Effector memory CD4-positive, alpha-beta T cell (primary cell): ENCODE data around the gene TTN.

Experiments
- DNase-seq, 3 donors: peaks; one replicate each; pipeline ENCODE4 v3.0.0-alpha.2; 2020
- H3K27ac ChIP-seq: 2 replicates; pipeline ENCODE4 v1.7.0; 2013; ENCODE audit warnings: mild to moderate bottlenecking, low read length, moderate library complexity; ENCODE audit not compliant: insufficient read depth, poor library complexity, severe bottlenecking
- H3K27me3 ChIP-seq: replicated peaks from 2 replicates; pipeline ENCODE4 v1.7.0; 2013; ENCODE audit warnings: mild to moderate bottlenecking, low read length; ENCODE audit not compliant: insufficient read depth, control insufficient read depth, poor library complexity, severe bottlenecking
- H3K36me3 ChIP-seq: 2 replicates; pipeline ENCODE4 v1.7.0; 2013; ENCODE audit warnings: mild to moderate bottlenecking, low read length, moderate library complexity; ENCODE audit not compliant: control insufficient read depth, insufficient read depth
- H3K4me1 ChIP-seq: 2 replicates; pipeline ENCODE4 v1.7.0; 2013; ENCODE audit warnings: low read length, mild to moderate bottlenecking; ENCODE audit not compliant: control insufficient read depth, insufficient read depth, poor library complexity, severe bottlenecking
- H3K4me3 ChIP-seq: 2 replicates; pipeline ENCODE4 v1.7.0; 2013; ENCODE audit warnings: low read length, low read depth, mild to moderate bottlenecking; ENCODE audit not compliant: insufficient read depth, poor library complexity, severe bottlenecking
- H3K9me3 ChIP-seq: 2 replicates; pipeline ENCODE4 v1.7.0; 2013; ENCODE audit warnings: mild to moderate bottlenecking, low read length, moderate library complexity; ENCODE audit not compliant: control insufficient read depth

Gene TTN

GRCh38 chr2:178517496-178517895, 289.7 kb downstream of the TTN start:
- no peaks in the 10 kb centered on the region for H3K27me3 ChIP-seq
- no peak overlapping the region for H3K27ac ChIP-seq
- no peaks in the 10 kb centered on the region for H3K4me1 ChIP-seq
- no peak overlapping the region for H3K4me3 ChIP-seq
- no peaks in the 10 kb centered on the region for H3K9me3 ChIP-seq
- H3K36me3 ChIP-seq, result no peaks in the 10 kb centered on the region
- DNase-seq, result no peak

DNA sequence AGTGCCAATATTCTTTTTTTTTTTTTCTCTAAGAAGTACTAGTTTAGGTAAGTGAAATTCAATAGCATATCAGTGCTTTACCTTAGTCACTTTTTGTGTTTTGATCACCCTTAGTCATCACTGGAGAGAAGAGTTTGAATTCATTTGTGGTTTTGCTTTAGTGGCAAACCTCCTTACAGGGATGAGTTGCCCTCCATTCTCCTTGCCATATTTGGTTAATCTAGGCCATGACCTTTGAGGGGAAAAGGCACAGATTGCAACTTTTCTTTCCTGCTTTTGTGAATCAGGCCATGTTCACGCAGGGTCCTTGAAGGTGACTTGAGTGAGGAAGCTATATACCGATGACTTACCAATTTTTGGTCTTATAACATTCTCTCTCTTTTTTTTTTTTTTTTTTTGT, 292.6 kb downstream of the TTN start:
- Histone ChIP-seq H3K27me3 (no peaks in the 10 kb centered on the region), H3K4me1 (no peaks in the 10 kb centered on the region), H3K9me3 (no peaks in the 10 kb centered on the region), H3K4me3 (no peak overlapping the region), H3K36me3 (no peaks in the 10 kb centered on the region), H3K27ac (no peak overlapping the region)
- DNase-seq, result no peak

GRCh38 chr2:178513876-178514275, 293.3 kb downstream of the TTN start:
- Histone ChIP-seq H3K36me3 (no peaks in the 10 kb centered on the region), H3K4me3 (no peak overlapping the region), H3K4me1 (no peaks in the 10 kb centered on the region), H3K9me3 (no peaks in the 10 kb centered on the region), H3K27me3 (no peaks in the 10 kb centered on the region), H3K27ac (no peak overlapping the region)
- DNase-seq, result no peak

DNA sequence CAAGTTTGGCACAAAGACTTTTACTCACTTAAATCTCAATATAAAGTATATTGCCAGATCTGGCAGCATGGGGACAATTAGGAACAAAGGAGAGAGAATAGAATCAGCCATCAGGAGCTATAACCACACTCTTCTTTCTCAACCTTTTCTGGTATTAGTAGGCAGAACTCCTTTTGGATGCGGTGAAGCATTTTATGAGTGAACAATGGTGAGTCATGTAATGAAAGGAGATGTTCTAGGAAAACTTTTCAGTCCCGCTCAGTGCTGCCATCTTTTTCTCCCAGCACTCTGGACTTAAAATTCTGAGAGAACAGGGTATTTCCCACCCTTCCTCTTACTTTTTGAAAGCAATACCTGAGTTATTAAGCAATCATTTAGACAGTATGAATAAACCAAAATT, 294.7 kb downstream of the TTN start:
- no peaks in the 10 kb centered on the region for H3K27me3 ChIP-seq
- H3K36me3 ChIP-seq, result no peaks in the 10 kb centered on the region
- no peaks in the 10 kb centered on the region for H3K4me1 ChIP-seq
- no peak overlapping the region for H3K27ac ChIP-seq
- DNase-seq, result no peak
- H3K9me3 ChIP-seq, result no peaks in the 10 kb centered on the region
- H3K4me3 ChIP-seq, result no peak overlapping the region

- no peaks in the 10 kb centered on the region for H3K4me1 ChIP-seq
- no peaks in the 10 kb centered on the region for H3K9me3 ChIP-seq
- H3K4me3 ChIP-seq, result no peak overlapping the region
- no peaks in the 10 kb centered on the region for H3K27me3 ChIP-seq
- peaks cover 6% of the 10 kb centered on the region for H3K36me3 ChIP-seq
- no peak for DNase-seq
- H3K27ac ChIP-seq, result no peak overlapping the region
Observed at GRCh38 chr2:178510384-178510783, 296.8 kb downstream of the TTN start.

DNA sequence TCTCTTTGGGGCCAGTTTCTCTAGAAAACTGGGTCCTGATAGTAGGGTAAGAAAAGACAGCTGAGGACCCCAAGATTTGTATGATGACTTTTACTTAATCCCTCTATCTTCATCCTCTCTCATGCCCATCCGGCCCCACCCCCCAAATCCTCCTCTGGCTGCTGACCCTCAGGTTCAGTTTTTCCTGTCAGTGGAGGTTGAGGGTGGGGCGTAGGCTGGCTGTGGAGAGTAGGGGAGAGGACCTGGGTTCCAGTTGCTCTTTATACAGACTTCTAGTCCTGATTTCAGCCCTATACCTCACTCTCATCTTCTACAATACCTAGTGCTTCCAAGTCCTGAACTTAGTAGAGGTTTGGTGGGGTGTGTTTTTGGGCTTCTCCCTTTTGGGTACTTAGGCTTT, 298.6 kb downstream of the TTN start:
- no peaks in the 10 kb centered on the region for H3K9me3 ChIP-seq
- peaks cover 18% of the 10 kb centered on the region for H3K36me3 ChIP-seq
- no peak overlapping the region for H3K4me3 ChIP-seq
- H3K27ac ChIP-seq, result no peak overlapping the region
- DNase-seq, result no peak
- H3K27me3 ChIP-seq, result no peaks in the 10 kb centered on the region
- H3K4me1 ChIP-seq, result no peaks in the 10 kb centered on the region

- no peaks in the 10 kb centered on the region for H3K27me3 ChIP-seq
- DNase-seq, result no peak
- H3K9me3 ChIP-seq, result no peaks in the 10 kb centered on the region
- H3K4me3 ChIP-seq, result no peak overlapping the region
- H3K36me3 ChIP-seq, result peaks cover 29% of the 10 kb centered on the region
- H3K27ac ChIP-seq, result no peak overlapping the region
- H3K4me1 ChIP-seq, result no peaks in the 10 kb centered on the region
Observed at GRCh38 chr2:178506949-178507348, 300.3 kb downstream of the TTN start.

GRCh38 chr2:178506524-178506923, 300.7 kb downstream of the TTN start:
- Histone ChIP-seq H3K27me3 (no peaks in the 10 kb centered on the region), H3K36me3 (peaks cover 33% of the 10 kb centered on the region), H3K4me1 (no peaks in the 10 kb centered on the region), H3K4me3 (no peak overlapping the region), H3K27ac (no peak overlapping the region), H3K9me3 (no peaks in the 10 kb centered on the region)
- no peak for DNase-seq

DNA sequence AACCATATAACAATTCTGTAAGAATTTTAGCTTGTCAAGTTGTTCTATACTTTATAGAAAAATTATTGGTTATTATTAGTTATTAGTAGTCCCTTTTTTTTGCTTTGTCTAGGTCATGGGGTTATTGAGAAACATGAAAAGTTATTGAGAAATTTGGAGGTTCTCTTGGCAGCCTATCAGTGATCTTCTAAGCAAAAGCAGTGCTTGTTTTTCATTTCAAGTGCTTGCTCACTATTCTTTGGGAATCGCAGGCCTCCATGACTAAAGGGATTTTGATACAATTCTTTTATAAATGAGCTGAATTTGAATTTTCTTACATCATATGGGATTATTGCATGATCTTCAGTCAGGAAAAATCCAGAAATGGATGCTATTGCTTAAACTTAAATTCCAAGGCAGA, 301.1 kb downstream of the TTN start:
- H3K27me3 ChIP-seq, result no peaks in the 10 kb centered on the region
- peaks cover 38% of the 10 kb centered on the region for H3K36me3 ChIP-seq
- H3K4me1 ChIP-seq, result no peaks in the 10 kb centered on the region
- no peak overlapping the region for H3K4me3 ChIP-seq
- no peak overlapping the region for H3K27ac ChIP-seq
- DNase-seq, result no peak
- no peaks in the 10 kb centered on the region for H3K9me3 ChIP-seq

GRCh38 chr2:178502751-178503150, 304.5 kb downstream of the TTN start:
- Histone ChIP-seq H3K4me1 (no peaks in the 10 kb centered on the region), H3K27ac (no peak overlapping the region), H3K27me3 (no peaks in the 10 kb centered on the region), H3K36me3 (peaks cover 54% of the 10 kb centered on the region), H3K9me3 (no peaks in the 10 kb centered on the region), H3K4me3 (no peak overlapping the region)
- DNase-seq, result no peak

DNA sequence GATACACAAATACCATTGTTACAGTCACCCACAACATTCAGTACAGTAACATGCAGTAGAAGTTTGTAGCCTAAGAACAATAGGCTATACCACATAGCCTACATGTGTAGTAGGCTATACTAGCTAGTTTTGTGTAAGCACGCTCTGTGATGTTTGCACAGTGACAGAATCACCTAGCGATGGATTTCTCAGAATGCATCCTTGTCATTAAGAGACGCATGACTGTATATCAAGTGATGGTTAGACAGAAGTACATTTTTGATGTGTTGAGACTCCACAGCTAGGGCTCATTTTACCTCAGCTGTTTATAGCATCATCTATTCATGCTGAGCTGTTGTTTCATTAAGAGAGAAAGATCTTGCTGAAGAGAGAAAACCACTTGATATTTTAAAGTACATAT, 307.6 kb downstream of the TTN start:
- DNase-seq, result no peak
- H3K9me3 ChIP-seq, result no peaks in the 10 kb centered on the region
- no peaks in the 10 kb centered on the region for H3K27me3 ChIP-seq
- no peak overlapping the region for H3K27ac ChIP-seq
- no peak overlapping the region for H3K4me3 ChIP-seq
- no peaks in the 10 kb centered on the region for H3K4me1 ChIP-seq
- peaks cover 61% of the 10 kb centered on the region for H3K36me3 ChIP-seq
